Hematopoietic multipotent progenitor cell treated with erythropoietin and hydrocortisone succinate and interleukin-3 and kit ligand, for 4 days (in vitro differentiated cells): ENCODE measurements around the gene FABP6.

ENCODE experiments used
- DNase-seq: peaks from one replicate; pipeline ENCODE4 v3.0.0-alpha.2; 2015

Gene FABP6

GRCh38 chr5:160263326-160263855, 34.1 kb downstream of the FABP6 start:
- no peak for DNase-seq

- DNase-seq, result no peak
These were observed 36.7 kb downstream of the FABP6 start for GRCh38 chr5:160266044-160266443.

DNA sequence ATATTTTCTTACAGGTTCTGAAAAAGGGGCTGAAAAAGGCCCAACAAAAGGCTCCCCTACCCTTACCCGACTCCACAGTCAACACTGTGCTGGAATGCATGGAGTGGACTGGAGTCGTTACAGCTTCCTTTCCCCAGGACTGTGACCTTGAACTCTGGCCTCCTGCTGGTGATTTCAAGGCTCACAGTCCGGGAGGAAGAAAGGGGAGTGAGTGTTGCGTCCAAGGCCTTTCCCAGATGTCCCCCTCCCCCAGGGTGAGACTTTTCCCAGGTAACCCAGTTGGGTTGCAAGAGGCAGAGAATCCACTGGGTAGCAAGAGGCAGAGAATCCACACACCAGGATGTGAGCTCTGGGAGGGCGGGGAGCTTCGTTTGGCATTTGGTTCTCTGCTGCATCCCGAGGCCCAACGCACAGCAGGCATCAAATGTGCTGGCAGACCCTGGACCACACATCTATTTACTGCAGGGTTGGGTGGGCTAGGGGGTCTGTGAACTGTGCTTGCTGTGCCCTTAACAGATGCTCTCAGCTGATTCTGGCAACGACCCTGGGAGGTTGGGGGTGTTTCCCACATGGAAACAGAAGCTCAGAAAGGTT, 37.5 kb downstream of the FABP6 start:
- no peak for DNase-seq

GRCh38 chr5:160268121-160268520, 38.8 kb downstream of the FABP6 start:
- DNase-seq, result no peak

- peak; percentile 74 for DNase-seq
These were observed 39.7 kb downstream of the FABP6 start for GRCh38 chr5:160269017-160269416.

DNA sequence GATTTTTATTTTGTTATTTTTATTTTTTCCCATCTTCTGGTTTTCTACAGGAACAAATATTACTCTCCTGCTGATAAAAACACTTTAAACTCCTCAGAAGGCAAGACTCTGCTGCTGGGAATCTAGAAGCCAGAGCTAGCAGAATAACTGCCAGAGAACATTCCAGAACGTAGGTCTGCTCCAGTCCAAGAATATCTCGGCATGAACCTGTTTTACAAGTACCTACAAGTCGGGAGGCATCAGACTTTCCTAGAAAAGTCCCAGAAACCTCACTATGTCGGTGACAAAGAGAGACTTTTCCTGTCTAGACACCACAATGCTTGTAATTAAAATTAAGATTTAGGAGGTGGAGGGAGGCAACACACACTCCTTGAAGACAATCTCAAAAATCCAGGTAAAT, 41.4 kb downstream of the FABP6 start:
- DNase-seq, result no peak

GRCh38 chr5:160271396-160271795, 42.1 kb downstream of the FABP6 start:
- peak; percentile 52 for DNase-seq

DNA sequence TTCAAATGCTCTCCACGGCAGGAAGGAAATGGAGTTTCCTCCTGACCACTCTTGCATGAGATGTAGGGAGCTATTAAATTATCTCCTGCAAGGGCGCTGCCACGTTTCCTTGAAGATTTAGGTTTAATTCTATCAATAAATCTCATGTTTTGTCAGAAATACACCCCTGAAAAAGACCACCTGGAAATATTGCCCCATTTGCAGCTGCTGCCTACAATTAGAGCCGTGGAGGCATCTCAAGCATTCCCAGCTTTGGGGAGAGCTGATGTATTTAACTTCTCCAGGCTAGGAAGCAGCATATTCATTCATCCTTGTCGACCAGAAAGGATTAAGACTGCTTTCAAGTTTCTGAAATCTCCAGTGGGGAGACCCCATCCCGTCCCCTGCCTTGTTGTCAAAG, 42.5 kb downstream of the FABP6 start:
- no peak for DNase-seq

DNA sequence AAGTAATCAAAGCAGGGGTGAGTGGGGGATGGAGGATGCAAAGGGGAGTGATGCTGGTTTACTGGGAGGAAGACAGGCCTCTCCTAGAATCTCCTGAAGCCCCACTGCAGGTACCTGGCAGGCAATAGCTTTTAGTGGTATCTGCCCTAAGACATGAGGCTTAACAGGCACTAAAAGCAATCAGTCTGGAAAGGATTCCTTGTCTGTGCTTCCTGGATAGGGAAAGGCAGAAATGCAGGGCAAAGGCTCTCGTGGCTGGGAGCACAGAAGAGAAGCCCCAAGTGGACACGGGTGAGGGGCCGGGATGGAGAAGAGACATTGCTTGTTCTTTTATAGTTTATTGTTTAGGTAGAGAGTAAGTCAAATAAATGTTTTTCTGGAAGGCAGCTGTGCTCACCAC, 43.0 kb downstream of the FABP6 start:
- DNase-seq, result no peak

DNA sequence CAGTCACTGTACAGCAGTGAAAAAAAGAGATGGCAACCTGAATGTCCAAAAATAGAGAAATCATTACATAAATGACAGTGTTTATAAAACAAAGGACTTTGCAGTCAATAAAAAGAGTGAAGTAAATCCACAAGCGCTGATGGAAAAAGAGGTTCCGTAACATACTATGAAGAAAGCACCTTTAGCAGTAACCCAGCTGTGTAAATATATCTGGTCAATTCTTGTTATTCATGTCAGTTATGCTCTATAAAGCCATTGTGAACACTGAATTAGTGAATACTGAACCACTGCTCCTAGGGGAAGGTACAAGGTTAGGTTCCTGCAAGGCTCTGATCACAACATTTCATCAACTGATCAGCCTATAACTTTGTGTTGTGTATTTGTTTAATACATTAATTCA, 43.6 kb downstream of the FABP6 start:
- no peak for DNase-seq

DNA sequence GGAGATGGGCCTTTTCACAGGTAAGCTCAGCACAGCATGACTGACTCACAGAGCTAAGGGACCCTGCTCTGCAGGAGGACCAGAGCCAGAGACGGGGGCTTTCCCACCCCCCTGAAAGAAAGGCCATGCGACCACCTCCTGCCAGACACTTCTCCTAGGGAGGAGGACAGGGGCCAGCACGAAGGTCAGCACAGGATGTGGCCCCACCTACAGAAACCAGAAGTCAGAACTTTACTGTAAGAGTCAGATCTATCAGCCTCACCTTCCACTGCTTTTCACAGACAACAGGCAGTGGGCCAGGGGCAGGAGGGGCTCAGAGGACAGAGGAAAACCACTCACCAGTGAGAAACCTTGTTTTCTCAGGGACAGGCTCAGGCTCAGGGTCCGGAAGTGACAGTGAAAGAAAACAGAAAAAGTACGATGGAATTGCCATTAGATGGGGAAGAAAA, 45.2 kb downstream of the FABP6 start:
- DNase-seq, result no peak

GRCh38 chr5:160278343-160278742, 49.0 kb downstream of the FABP6 start:
- DNase-seq, result no peak

- no peak for DNase-seq
These were observed 51.2 kb downstream of the FABP6 start for GRCh38 chr5:160280384-160281095.

GRCh38 chr5:160281275-160281674, 52.0 kb downstream of the FABP6 start:
- DNase-seq, result no peak

- DNase-seq, result no peak
These were observed 55.1 kb downstream of the FABP6 start for GRCh38 chr5:160284291-160284873.

DNA sequence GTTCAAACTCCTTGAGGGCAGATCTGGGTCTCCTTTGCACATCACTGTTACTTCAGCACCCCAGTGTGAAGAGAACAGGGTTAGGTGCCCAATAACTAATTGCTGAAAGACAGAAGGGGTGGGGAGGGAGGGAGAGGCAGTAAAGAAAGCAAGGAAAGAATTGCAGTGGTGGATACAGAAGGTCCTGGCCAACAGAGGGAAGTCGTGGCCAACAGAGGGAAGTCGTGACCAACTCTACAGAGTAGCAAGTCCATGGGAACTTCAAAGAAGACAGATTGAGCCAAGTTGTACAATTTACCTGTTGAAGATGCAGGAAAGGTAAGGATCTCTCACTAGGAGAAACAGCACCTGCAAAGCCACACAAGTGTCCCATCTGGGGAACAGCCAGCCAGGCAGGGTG, 56.0 kb downstream of the FABP6 start:
- DNase-seq, result no peak

DNA sequence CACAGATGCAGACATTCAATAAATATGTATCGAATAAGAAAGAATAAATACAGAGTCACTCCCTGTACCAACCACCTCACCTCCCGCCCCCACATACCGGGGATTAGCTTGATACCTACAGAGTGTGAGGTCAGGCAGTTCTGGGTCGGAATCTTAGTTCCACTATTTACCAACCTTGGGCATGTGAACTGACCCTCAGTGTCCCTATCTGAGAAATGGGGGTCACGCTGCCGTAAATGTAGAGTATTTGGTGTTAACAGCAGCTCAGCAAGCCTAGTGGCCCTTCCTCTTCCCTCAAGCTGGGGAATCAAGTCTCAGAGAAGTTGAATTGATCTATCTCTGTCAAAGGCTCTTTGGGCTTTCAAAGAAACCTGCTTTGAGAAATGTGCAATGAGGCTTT, 57.6 kb downstream of the FABP6 start:
- no peak for DNase-seq

- no peak for DNase-seq
These were observed 58.2 kb downstream of the FABP6 start for GRCh38 chr5:160287378-160288051.
